ENCODE results near the gene CPNE5. TPM values are rescaled to one million over a fixed set of nuclear protein-coding genes. Genes with fewer than 3 reads are reported as not detected.
"Not testable (repeated sequence)": the region's sequence is repeated elsewhere in the genome, so short reads cannot be mapped to it uniquely, and the experiment has no call there.

Gene CPNE5
- total and polyA plus RNA-seq, 2 experiments from 2014 or later, result 0.30 to 1.2 TPM

DNA sequence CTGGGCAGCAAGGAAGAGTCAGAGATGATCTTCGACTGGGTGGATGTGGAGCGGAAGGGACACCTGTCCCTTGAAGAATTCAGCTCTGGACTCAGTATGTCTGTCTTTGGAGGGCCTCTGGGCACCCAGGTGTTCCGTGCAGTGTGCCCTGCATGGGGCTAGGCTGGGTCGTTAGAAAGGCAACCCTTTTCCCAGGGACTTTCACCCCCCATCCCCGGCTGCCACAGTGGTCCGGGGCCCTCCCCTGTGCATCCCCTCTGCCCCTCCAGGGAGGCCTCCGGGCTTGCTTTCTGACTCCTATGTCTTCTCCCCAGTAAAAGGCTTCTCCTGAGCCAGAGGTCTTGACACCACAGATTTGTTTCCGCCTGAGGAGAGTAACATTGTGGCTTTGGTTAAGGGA is 125.4 kb downstream of the CPNE5 start:
- 87% methylated on average over 8 of the region's 8 CpGs for WGBS (ENCODE audit: low lambda C conversion rate, missing lambda C conversion rate)
- TF ChIP-seq, protein P1, sequence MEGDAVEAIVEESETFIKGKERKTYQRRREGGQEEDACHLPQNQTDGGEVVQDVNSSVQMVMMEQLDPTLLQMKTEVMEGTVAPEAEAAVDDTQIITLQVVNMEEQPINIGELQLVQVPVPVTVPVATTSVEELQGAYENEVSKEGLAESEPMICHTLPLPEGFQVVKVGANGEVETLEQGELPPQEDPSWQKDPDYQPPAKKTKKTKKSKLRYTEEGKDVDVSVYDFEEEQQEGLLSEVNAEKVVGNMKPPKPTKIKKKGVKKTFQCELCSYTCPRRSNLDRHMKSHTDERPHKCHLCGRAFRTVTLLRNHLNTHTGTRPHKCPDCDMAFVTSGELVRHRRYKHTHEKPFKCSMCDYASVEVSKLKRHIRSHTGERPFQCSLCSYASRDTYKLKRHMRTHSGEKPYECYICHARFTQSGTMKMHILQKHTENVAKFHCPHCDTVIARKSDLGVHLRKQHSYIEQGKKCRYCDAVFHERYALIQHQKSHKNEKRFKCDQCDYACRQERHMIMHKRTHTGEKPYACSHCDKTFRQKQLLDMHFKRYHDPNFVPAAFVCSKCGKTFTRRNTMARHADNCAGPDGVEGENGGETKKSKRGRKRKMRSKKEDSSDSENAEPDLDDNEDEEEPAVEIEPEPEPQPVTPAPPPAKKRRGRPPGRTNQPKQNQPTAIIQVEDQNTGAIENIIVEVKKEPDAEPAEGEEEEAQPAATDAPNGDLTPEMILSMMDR (IDR thresholded peaks at IDR 0.05; ENCODE audit: poor library complexity), result no peak
- TF ChIP-seq EZH2phosphoT487 (IDR thresholded peaks at IDR 0.05; ENCODE audit: low read depth, severe bottlenecking, unreplicated experiment) (no peak), EZH2 (IDR thresholded peaks at IDR 0.05; ENCODE audit: borderline replicate concordance) (no peak)
- no peaks in the 10 kb centered on the region for H3K36me3 ChIP-seq (replicated peaks; ENCODE audit: insufficient read depth, low read depth)

DNA sequence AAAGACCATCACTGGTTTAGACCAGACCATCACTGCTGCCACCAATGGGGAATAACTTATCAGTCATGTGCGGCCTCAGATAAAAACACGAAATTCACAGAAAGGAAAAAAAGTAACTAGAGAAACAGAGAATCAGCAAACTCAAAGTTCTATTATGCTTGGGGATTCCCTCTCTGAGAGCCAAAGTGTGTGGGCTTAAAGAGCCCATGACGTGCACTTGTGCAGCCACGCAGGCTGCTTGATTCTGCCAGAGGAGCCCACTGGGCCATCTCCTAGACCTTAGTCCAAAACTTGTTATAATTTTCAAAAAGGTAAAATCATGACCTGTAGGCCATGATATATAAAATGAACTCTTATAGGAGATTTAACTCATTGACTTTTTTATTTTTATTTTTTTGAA is 126.4 kb downstream of the CPNE5 start:
- Histone ChIP-seq H3K9me3 (ENCODE audit: low read depth) (no peaks in the 10 kb centered on the region), H3K27me3 (no peaks in the 10 kb centered on the region), H2AFZ (no peak overlapping the region), H4K20me1 (ENCODE audit: insufficient read depth, poor library complexity, severe bottlenecking) (no peaks in the 10 kb centered on the region), H3K79me2 (no peaks in the 10 kb centered on the region), H3K4me1 (ENCODE audit: insufficient read depth) (no peaks in the 10 kb centered on the region), H3K27ac (no peak overlapping the region), H3K36me3 (replicated peaks; ENCODE audit: insufficient read depth, low read depth) (no peaks in the 10 kb centered on the region), H3K4me3 (no peak overlapping the region), H3K4me2 (no peak overlapping the region), H3K9me2 (replicated peaks; ENCODE audit: insufficient read depth) (no peaks in the 10 kb centered on the region)
- WGBS (ENCODE audit: low lambda C conversion rate, missing lambda C conversion rate), result 94% methylated on average over 4 of the region's 4 CpGs
- TF ChIP-seq EZH2 (IDR thresholded peaks at IDR 0.05; ENCODE audit: borderline replicate concordance) (no peak), EZH2phosphoT487 (IDR thresholded peaks at IDR 0.05; ENCODE audit: low read depth, severe bottlenecking, unreplicated experiment) (no peak)
- TF ChIP-seq, protein P1 (IDR thresholded peaks at IDR 0.05; ENCODE audit: poor library complexity), result no peak
- no peak for DNase-seq (ENCODE audit: low spot score)

More for the DNA sequence above, 125.4 kb downstream of the CPNE5 start:
- Histone ChIP-seq H3K9me3 (ENCODE audit: low read depth) (no peaks in the 10 kb centered on the region), H3K27me3 (no peaks in the 10 kb centered on the region), H3K9me2 (replicated peaks; ENCODE audit: insufficient read depth) (no peaks in the 10 kb centered on the region), H3K4me3 (no peak overlapping the region), H3K27ac (no peak overlapping the region), H4K20me1 (ENCODE audit: insufficient read depth, poor library complexity, severe bottlenecking) (no peaks in the 10 kb centered on the region), H2AFZ (no peak overlapping the region), H3K79me2 (no peaks in the 10 kb centered on the region), H3K4me1 (ENCODE audit: insufficient read depth) (no peaks in the 10 kb centered on the region), H3K4me2 (no peak overlapping the region)
- DNase-seq (ENCODE audit: low spot score), result no peak

GRCh38 chr6:36706339-36706738 is 132.9 kb downstream of the CPNE5 start:
- WGBS (ENCODE audit: low lambda C conversion rate, missing lambda C conversion rate), result 65% methylated on average over 1 of the region's 1 CpG
- H3K27me3 ChIP-seq, result no peaks in the 10 kb centered on the region
- TF ChIP-seq EZH2 (IDR thresholded peaks at IDR 0.05; ENCODE audit: borderline replicate concordance) (no peak), EZH2phosphoT487 (IDR thresholded peaks at IDR 0.05; ENCODE audit: low read depth, severe bottlenecking, unreplicated experiment) (no peak)

DNA sequence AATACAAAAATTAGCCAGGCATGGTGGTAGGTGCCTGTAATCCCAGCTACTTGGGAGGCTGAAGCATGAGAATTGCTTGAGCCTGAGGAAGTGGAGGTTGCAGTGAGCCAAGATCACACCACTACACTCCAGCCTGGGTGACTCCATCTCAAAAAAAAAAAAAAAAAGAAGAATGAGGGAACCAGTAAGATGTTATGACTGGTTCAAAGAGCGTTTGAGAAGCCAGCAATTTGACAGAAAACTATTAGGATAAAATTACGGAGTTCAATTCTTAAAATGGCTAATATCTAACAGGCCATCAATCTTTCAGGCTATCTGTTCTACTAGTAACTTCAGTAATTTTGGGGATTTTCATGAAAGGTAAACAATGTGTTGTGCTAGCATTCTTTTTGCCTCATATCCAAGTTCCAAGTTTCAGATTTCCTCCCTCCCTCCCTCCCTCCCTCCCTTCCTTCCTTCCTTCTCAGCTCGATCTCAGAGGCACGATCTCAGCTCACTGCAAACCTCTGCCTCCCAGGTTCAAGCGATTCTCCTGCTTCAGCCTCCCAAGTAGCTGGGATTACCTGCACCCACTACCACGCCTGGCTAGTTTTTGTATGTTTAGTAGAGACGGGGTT is 134.2 kb downstream of the CPNE5 start:
- H3K36me3 ChIP-seq (replicated peaks; ENCODE audit: insufficient read depth, low read depth), result not testable (repeated sequence)
- 59% methylated on average over 7 of the region's 7 CpGs for WGBS (ENCODE audit: low lambda C conversion rate, missing lambda C conversion rate)

More at GRCh38 chr6:36706339-36706738, 132.9 kb downstream of the CPNE5 start:
- no peak overlapping the region for H2AFZ ChIP-seq
- no peaks in the 10 kb centered on the region for H3K4me1 ChIP-seq (ENCODE audit: insufficient read depth)
- no peak overlapping the region for H3K4me3 ChIP-seq
- DNase-seq (ENCODE audit: low spot score), result no peak
- H3K9me3 ChIP-seq (ENCODE audit: low read depth), result no peaks in the 10 kb centered on the region
- H4K20me1 ChIP-seq (ENCODE audit: insufficient read depth, poor library complexity, severe bottlenecking), result no peaks in the 10 kb centered on the region
- H3K9me2 ChIP-seq (replicated peaks; ENCODE audit: insufficient read depth), result no peaks in the 10 kb centered on the region
- no peak overlapping the region for H3K4me2 ChIP-seq
- H3K27ac ChIP-seq, result no peak overlapping the region
- no peaks in the 10 kb centered on the region for H3K36me3 ChIP-seq (replicated peaks; ENCODE audit: insufficient read depth, low read depth)
- H3K79me2 ChIP-seq, result no peaks in the 10 kb centered on the region

More for the DNA sequence above, 134.2 kb downstream of the CPNE5 start:
- not testable (repeated sequence) for H4K20me1 ChIP-seq (ENCODE audit: insufficient read depth, poor library complexity, severe bottlenecking); H3K4me3 ChIP-seq; H3K79me2 ChIP-seq; H3K4me2 ChIP-seq; H3K27me3 ChIP-seq; H3K9me3 ChIP-seq (ENCODE audit: low read depth); DNase-seq (ENCODE audit: low spot score); H2AFZ ChIP-seq; H3K27ac ChIP-seq; H3K4me1 ChIP-seq (ENCODE audit: insufficient read depth); H3K9me2 ChIP-seq (replicated peaks; ENCODE audit: insufficient read depth)
